NCI-H1930 (cell line): Measurements from ENCODE around the gene RAI14.
"Not testable (repeated sequence)": the region's sequence is repeated elsewhere in the genome, so short reads cannot be mapped to it uniquely, and the experiment has no call there.

Experiments used
- DNase-seq, 2 experiments: peaks; one replicate each; lab custom pipeline; 2025; lab: John Stamatoyannopoulos, UW

The RAI14 gene

GRCh38 chr5:34820593-34820992 is 164.5 kb downstream of the RAI14 start:
- no peak for DNase-seq

DNA sequence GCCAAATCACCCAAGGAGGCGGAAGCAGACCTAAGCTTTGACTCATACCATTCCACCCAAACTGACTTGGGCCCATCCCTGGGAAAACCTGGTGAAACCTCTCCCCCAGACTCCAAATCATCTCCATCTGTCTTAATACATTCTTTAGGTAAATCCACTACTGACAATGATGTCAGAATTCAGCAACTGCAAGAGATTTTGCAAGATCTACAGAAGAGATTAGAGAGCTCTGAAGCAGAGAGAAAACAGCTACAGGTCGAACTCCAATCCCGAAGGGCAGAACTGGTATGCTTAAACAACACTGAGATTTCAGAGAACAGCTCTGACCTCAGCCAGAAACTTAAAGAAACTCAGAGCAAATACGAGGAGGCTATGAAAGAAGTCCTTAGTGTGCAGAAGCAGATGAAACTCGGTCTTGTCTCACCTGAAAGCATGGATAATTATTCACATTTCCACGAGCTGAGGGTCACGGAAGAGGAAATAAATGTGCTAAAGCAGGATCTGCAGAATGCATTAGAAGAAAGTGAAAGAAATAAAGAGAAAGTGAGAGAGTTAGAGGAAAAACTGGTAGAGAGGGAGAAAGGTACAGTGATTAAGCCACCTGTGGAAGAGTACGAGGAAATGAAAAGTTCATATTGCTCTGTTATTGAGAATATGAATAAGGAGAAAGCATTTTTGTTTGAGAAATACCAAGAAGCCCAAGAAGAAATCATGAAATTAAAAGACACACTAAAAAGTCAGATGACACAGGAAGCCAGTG is 167.0 kb downstream of the RAI14 start:
- DNase-seq: no peak

- DNase-seq: no peak
Observed at GRCh38 chr5:34826347-34826746, 170.2 kb downstream of the RAI14 start.

GRCh38 chr5:34827588-34828506 is 171.7 kb downstream of the RAI14 start:
- DNase-seq: no peak

GRCh38 chr5:34830827-34831226 is 174.7 kb downstream of the RAI14 start:
- not testable (repeated sequence) for DNase-seq

- DNase-seq: no peak
Observed at GRCh38 chr5:34831303-34831702, 175.2 kb downstream of the RAI14 start.

GRCh38 chr5:34832568-34832967 is 176.4 kb downstream of the RAI14 start:
- DNase-seq: no peak

DNA sequence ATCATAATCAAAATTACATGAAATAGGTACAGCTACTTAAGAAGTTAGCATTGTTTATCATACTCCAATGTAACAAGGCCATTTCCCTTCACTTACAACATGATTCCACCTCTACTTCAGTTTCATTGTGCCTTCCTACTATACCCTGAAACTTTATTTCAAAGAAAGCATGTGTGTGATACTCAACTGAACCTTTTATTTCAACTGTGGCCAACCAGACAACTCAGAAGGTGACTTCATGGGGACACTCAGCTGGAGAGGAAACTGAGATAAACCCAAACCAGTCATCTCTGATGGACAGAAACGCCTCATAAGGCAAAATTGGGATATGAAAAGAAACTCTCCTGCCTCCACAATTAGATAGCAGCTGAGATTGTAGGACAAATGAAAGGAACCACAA is 177.0 kb downstream of the RAI14 start:
- DNase-seq: no peak

- DNase-seq: no peak
Observed at GRCh38 chr5:34833976-34834793, 178.1 kb downstream of the RAI14 start.

DNA sequence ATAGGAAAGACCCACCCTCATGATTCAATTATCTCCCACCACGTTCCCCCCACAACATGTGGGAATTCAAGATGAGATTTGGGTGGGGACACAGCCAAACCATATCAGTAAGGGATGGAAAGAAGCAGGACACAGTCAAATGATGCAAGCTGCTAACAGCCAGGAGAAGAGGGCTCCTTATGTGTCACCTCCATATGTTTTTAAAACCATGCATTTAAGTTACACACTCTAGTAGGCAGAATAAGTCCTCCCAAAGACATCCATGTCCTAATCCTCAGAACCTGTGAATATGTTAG is 178.6 kb downstream of the RAI14 start:
- no peak for DNase-seq

DNA sequence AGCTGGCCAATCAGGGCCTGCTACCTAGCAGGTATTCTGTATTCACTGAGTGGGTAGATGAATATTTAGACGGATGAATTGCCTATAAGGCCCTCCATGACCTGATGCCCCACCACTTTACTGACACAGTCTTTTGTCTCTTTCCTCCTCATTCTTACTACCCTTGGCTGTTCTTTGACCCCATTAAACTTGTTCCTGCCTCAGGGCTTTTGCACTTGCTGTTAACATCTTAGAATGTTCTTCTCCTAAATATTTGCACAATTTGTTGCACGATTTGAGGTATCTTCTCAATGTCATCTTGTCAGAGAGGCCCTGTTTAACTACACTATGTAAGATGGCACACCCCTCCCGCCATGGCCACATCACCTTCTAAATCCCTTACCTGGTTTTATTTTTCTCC is 179.5 kb downstream of the RAI14 start:
- no peak for DNase-seq

GRCh38 chr5:34838785-34839714 is 182.9 kb downstream of the RAI14 start, which contains the start of gene TTC23L:
TTC23L (plus strand) TSS chr5:34839164; CDS start chr5:34840672, 1,508 bp downstream.
- DNase-seq: peak; percentile 98 to 99

GRCh38 chr5:34841816-34842215 is 185.7 kb downstream of the RAI14 start:
- DNase-seq: no peak

GRCh38 chr5:34842554-34842953 is 186.4 kb downstream of the RAI14 start:
- DNase-seq: no peak

DNA sequence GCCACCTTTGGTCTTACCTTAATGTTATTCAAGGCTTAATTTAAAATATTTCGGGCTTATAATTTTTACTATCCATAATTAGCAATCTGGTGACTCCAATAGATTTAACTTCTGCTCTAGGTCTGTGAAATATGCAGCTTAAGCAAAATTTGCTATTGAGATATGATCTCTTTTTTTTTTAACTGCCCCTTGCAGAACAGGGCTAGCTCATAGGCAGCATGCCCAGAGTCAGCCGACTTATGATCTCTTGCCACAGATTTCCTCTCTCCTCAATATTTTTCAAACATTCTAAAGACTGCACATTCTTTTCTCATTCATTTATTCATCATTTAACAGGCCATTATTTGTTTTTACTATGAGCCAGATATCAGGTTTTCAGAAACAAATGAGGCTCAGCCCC is 187.4 kb downstream of the RAI14 start:
- no peak for DNase-seq

- DNase-seq: no peak
Observed at GRCh38 chr5:34844106-34844505, 188.0 kb downstream of the RAI14 start.

GRCh38 chr5:34844999-34845398 is 188.9 kb downstream of the RAI14 start:
- no peak for DNase-seq

DNA sequence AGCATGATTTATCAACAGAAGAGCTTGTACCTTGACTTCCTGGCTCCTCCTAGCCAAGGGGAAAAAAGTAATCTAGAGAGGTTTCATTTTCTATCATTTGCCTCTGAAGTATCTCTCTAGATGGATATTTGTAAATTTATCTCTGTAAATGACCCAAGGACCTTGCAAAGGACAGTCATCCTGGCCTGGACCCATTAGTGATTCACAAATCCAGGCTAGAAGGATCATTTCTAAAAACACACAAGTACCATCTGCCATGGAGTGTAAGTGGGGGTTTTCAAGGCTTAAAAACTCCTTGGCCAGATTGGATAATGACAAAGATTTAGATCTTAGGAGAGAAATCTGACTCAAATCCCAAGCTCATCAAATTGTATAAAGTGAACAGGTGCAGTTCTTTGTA is 190.9 kb downstream of the RAI14 start:
- no peak for DNase-seq

- no peak for DNase-seq
Observed at GRCh38 chr5:34847552-34847951, 191.4 kb downstream of the RAI14 start.

DNA sequence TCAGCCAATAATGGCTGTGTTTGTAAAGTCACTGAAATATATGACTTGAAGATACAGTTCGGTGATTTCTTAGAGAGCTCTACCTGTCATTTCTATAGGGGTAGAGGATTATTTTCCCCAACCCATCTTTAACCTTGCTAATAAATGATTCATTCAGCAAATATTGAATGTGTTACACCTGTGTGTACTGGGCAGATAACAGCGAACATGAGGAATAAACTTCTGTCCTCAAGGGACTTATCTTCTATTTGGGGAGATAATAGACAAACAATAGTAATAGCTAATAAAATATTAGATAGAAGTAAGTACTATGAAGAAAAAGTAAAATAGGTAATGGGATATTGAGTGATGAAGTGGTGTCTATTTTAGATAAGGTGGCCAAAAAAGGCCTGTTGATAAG is 192.1 kb downstream of the RAI14 start:
- no peak for DNase-seq

- no peak for DNase-seq
Observed at GRCh38 chr5:34849253-34849652, 193.1 kb downstream of the RAI14 start.
